ENCODE measurements around the gene GREB1. TPM values are rescaled to one million over a fixed set of nuclear protein-coding genes. Genes with fewer than 3 reads are reported as not detected.
A peak's percentile ranks its signal among the peaks of the same experiment; 100 is the strongest.

GREB1 gene
- total and polyA plus RNA-seq, 8 donors, result 3.5 to 16.1 (median 5.9) TPM

DNA sequence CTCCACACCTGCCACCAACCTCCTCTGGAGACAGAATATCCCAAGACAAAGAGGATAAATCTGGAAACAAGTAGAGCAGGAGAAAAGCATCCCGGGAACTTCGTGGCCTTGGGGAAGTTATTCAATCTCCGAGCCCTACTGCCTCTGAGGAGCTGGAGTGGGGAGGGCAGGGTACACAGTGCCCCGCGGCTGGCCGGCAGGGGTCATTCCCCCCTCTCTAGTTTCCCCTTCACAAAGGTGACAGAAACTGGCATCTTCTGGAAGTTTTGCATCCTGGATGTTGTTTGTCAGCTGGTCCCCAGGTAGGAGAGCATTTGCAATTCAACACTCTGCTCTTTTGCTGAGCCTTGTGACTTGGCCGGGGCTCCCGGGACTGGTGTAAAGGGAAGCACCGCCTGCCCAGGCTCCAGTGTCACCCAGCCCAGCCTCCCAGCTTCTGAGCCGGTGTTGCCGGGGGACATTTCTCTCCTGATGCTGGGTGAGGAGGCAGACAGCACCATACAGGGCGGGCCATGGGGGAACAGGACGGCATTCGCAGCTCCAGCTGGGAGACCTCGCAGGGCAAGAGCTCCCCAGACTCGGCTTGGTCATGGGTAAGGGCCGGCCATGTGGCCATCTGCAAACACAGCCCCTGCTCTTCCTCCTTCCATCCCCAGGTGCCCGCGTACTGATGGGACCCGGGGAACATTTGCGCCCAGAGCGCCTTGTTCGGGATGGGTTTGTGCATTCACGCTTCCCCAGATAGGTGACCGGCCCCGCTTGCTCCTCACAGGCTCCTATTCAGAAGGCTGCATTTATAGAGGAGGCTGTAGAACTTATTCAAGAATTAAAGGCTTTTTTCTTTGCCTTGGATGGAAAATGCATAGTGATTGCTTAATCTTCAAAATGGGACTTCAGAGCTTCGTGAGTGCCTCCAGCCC lies 143.6 kb downstream of the GREB1 start:
- DNase-seq (peak in 1 of 6 donors; percentile 54), ATAC-seq (no peak), FAIRE-seq (no peak)
- H3K27me3 ChIP-seq, result no peaks in the 10 kb centered on the region
- H3K4me3 ChIP-seq, result no peak overlapping the region
- WGBS, 2 donors, result 50 to 64% methylated on average over 27 of the region's 27 CpGs
- intact Hi-C loops (cut with DNase I), result no loop called here
- peaks cover 5 to 15% (median 9%) of the 10 kb centered on the region in 3 donors for H3K4me1 ChIP-seq
- no peak for TF ChIP-seq CTCF (IDR thresholded peaks at IDR 0.05)
- no peaks in the 10 kb centered on the region for H3K36me3 ChIP-seq
- H3K27ac ChIP-seq, result no peak overlapping the region
- no peaks in the 10 kb centered on the region for H3K9me3 ChIP-seq

DNA sequence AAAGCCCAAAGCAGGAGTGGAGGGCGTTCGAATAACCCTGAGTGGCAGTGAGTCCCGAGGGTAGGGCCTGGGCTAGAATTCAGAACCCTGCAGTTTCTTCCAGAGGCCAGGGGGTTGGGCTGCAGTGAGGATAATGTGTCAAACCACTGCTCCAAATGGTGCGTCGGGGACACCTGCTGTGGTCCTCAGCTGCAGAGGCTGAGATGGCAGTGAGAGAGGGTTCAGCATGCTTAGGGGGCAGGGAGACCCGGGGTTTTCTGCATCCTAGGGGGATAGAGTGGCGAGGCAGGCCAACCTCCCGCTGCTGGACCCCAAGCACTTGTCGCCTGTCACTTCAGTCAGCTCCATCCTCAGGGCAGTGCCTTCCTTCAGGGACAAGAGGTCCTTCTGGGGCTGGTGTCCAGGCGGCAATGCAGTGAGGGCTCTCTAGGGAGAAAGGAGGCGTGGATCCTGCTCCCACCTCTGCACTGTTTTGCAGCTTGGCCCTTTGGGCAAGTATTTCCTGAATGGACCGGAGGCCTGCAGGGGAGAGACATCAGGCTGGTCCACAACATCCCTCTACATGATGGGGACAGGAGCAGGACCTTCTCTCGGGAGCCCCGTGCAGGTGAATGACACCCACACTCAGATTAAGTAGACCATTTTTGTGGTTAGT lies 144.6 kb downstream of the GREB1 start:
- intact Hi-C loops (cut with DNase I), result no loop called here
- Histone ChIP-seq H3K9me3 (no peaks in the 10 kb centered on the region), H3K4me1 (peaks cover 5 to 15% (median 9%) of the 10 kb centered on the region in 3 donors), H3K36me3 (no peaks in the 10 kb centered on the region), H3K27me3 (no peaks in the 10 kb centered on the region), H3K4me3 (no peak overlapping the region), H3K27ac (no peak overlapping the region)
- DNase-seq (peak in 1 of 6 donors; percentile 24), FAIRE-seq (no peak), ATAC-seq (no peak)
- no peak for TF ChIP-seq CTCF (IDR thresholded peaks at IDR 0.05)
- 81 to 86% methylated on average over 14 of the region's 14 CpGs for WGBS, 2 donors

DNA sequence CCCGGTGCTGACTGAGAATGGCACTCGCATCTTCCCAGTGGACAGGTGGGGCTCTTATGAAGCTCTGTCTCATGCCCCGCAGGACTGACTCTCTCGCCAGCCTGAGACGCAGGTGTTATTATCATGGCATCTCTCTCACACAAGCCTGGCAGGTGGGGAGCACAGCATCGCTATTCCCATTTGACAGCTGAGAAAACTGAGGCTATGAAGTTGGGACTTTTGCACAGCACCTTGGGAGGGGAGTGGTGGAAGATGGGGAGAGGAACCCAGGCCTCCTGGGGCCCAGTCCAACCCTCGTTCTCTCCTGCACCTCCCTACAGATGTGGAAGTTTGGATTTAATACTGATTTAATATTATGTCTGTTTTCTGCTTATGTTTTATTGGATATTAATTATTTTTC lies 145.2 kb downstream of the GREB1 start:
- Histone ChIP-seq H3K9me3 (no peaks in the 10 kb centered on the region), H3K27ac (no peak overlapping the region), H3K36me3 (no peaks in the 10 kb centered on the region), H3K27me3 (no peaks in the 10 kb centered on the region), H3K4me3 (no peak overlapping the region), H3K4me1 (peaks cover 5 to 15% (median 9%) of the 10 kb centered on the region in 3 donors)
- 74 to 78% methylated on average over 7 of the region's 7 CpGs for WGBS, 2 donors
- intact Hi-C loops (cut with DNase I), result no loop called here
- FAIRE-seq (no peak), DNase-seq (peak in 1 of 6 donors; percentile 24), ATAC-seq (no peak)
- TF ChIP-seq CTCF (IDR thresholded peaks at IDR 0.05), result no peak

- H3K27me3 ChIP-seq, result no peaks in the 10 kb centered on the region
- WGBS, 2 donors, result 77 to 85% methylated on average over 13 of the region's 13 CpGs
- H3K4me3 ChIP-seq, result no peak overlapping the region
- ATAC-seq (peak in 3 of 4 donors; percentile 22 to 46 (median 32)), FAIRE-seq (no peak), DNase-seq (peak in 1 of 6 donors; percentile 74)
- H3K4me1 ChIP-seq, result peaks cover 5 to 15% (median 9%) of the 10 kb centered on the region in 3 donors
- no peaks in the 10 kb centered on the region for H3K36me3 ChIP-seq
- H3K27ac ChIP-seq, result peak overlapping the region in 3 of 4 donors; percentile 30 to 51 (median 39)
- no peaks in the 10 kb centered on the region for H3K9me3 ChIP-seq
- no peak for TF ChIP-seq CTCF (IDR thresholded peaks at IDR 0.05)
- intact Hi-C loops (cut with DNase I), result no loop called here
Measured at GRCh38 chr2:11679486-11680181, 145.8 kb downstream of the GREB1 start.
